ENCODE measurements around the gene NRDC. TPM values are rescaled to one million over a fixed set of nuclear protein-coding genes. Genes with fewer than 3 reads are reported as not detected.

NRDC gene
- total and polyA plus RNA-seq, 7 donors = 132 to 385 (median 268) TPM

DNA sequence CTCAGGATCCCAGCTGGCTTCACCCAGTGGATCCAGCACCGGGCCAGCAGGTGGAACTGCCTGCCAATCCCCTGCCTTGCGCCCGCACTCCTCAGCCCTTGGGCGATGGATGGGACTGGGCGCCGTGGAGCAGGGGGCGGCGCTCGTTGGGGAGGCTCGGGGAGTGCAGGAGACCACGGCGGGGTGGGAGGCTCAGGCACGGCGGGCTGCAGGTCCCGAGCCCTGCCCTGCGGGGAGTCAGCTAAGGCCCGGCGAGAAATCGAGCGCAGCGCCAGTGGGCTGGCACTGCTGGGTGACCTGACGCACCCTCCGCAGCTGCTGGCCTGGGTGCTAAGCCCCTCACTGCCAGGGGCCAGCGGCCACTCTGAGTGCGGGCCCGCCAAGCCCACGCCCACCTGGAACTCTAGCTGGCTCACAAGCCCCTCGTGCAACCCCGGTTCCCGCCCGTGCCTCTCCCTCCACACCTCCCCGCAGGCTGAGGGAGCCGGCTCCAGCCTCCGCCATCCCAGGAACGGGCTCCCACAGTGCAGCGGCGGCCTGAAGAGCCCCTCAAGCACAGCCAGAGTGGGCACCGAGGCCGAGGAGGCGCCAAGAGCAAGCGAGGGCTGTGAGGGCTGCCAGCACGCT lies 31.1 kb downstream of the NRDC start:
- DNase-seq = no peak
- H3K27me3 ChIP-seq (ENCODE audit: insufficient read depth in 3 of 3, low read length in 2 of 3) = no peaks in the 10 kb centered on the region

DNA sequence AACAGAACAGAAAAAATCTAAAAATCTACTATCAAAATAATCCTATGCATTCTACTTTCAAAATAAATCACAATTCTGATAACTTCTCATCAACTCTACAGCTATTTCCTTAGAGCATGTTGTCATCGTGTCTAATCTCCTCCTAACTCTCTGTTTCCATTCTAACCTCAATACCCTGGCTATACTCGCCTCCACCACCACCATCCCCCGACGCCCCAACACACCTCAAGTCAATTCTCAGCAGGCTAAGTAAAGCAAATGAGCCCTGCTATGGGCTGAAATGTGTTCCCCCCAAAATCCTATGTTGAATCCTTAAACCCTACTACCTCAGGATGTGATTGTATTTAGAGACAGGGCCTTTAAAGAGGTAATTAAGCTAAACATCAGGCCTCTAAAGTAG lies 34.6 kb downstream of the NRDC start:
- H3K4me3 ChIP-seq = no peak overlapping the region
- ATAC-seq (peak in 1 of 4 donors; percentile 30), DNase-seq (no peak)
- no peak overlapping the region for H3K27ac ChIP-seq
- TF ChIP-seq, protein P1, sequence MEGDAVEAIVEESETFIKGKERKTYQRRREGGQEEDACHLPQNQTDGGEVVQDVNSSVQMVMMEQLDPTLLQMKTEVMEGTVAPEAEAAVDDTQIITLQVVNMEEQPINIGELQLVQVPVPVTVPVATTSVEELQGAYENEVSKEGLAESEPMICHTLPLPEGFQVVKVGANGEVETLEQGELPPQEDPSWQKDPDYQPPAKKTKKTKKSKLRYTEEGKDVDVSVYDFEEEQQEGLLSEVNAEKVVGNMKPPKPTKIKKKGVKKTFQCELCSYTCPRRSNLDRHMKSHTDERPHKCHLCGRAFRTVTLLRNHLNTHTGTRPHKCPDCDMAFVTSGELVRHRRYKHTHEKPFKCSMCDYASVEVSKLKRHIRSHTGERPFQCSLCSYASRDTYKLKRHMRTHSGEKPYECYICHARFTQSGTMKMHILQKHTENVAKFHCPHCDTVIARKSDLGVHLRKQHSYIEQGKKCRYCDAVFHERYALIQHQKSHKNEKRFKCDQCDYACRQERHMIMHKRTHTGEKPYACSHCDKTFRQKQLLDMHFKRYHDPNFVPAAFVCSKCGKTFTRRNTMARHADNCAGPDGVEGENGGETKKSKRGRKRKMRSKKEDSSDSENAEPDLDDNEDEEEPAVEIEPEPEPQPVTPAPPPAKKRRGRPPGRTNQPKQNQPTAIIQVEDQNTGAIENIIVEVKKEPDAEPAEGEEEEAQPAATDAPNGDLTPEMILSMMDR (IDR thresholded peaks at IDR 0.05) = no peak
- H3K27me3 ChIP-seq (ENCODE audit: insufficient read depth in 3 of 3, low read length in 2 of 3) = no peaks in the 10 kb centered on the region
- H3K36me3 ChIP-seq (ENCODE audit: insufficient read depth in 1 of 2, low read depth in 1 of 2) = peaks cover 0 to 14% of the 10 kb centered on the region in 2 donors
- no peaks in the 10 kb centered on the region for H3K4me1 ChIP-seq
- no peaks in the 10 kb centered on the region for H3K9me3 ChIP-seq
- WGBS, 3 donors = 81 to 87% (median 82%) methylated on average over 4 of the region's 4 CpGs
- intact Hi-C loops (cut with DNase I) = no loop called here

More for the DNA sequence above, 31.1 kb downstream of the NRDC start:
- Histone ChIP-seq H3K4me3 (no peak overlapping the region), H3K27ac (no peak overlapping the region), H3K9me3 (no peaks in the 10 kb centered on the region), H3K36me3 (ENCODE audit: insufficient read depth in 1 of 2, low read depth in 1 of 2) (no peaks in the 10 kb centered on the region), H3K4me1 (peaks cover 23% of the 10 kb centered on the region)
- TF ChIP-seq, protein P1 (IDR thresholded peaks at IDR 0.05) = no peak
- 97 to 99% (median 98%) methylated on average over 36 to 42 of the region's 42 CpGs for WGBS, 3 donors
- intact Hi-C loops (cut with DNase I) = no loop called here
- ATAC-seq = no peak

DNA sequence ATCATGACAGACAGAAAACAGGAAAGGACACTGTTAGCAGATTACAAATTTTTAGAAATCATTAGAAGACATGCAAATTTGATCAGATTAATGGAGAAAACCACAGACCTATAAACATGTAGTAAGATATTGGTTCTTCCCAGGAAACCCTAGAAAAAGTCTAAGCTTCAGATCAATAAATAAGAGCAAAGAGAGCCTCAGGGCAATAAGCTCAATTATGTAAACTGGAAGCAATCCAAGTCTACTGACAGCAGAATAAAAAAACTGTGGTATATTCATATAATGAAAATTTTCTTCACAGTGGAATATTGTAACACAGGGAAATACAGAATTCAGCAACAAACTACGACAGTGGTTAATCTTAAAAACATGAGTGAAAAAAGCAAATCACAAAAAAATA lies 36.3 kb downstream of the NRDC start:
- no peak for DNase-seq
- intact Hi-C loops (cut with DNase I) = no loop called here
- Histone ChIP-seq H3K27ac (no peak overlapping the region), H3K27me3 (ENCODE audit: insufficient read depth in 3 of 3, low read length in 2 of 3) (no peaks in the 10 kb centered on the region), H3K36me3 (ENCODE audit: insufficient read depth in 1 of 2, low read depth in 1 of 2) (peaks cover 0 to 31% of the 10 kb centered on the region in 2 donors), H3K4me1 (no peaks in the 10 kb centered on the region), H3K4me3 (no peak overlapping the region), H3K9me3 (no peaks in the 10 kb centered on the region)
- 97 to 100% (median 100%) methylated on average over 1 of the region's 1 CpG for WGBS, 3 donors
- no peak for ATAC-seq
- TF ChIP-seq, protein P1 (IDR thresholded peaks at IDR 0.05) = no peak

DNA sequence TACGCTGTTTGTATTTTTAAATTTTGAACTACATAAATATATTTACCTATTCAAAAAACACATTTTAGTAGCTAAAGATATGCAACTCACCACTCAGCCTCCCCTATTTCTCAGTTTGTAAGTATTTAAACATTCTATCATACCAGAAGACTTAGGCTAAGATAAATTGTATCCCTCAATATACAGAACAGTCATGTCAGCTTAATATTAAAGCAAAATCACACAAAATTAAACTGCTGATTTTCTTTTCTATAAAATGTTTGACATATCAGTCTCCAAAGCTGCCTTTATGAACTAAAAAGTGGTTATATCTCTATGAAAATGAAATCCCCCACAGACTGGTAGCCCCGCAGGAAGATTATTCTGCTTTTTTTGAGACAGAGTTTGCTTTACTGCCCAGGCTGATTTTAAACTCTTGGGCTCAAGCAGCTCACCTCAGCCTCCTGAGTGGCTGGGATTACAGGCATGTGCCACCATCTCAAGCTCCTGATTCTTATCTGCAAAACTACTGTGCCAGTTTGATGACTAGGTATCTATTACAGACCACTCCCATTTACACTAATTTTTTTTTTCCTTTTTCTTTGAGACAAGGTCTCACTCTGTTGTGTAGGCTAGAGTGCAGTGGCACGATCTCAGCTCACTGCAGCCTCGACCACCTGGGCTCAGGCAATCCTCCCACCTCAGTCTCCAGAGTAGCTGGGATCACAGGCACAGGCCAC lies 37.6 kb downstream of the NRDC start:
- Histone ChIP-seq H3K4me3 (no peak overlapping the region), H3K4me1 (no peaks in the 10 kb centered on the region), H3K36me3 (ENCODE audit: insufficient read depth in 1 of 2, low read depth in 1 of 2) (peaks cover 4 to 43% of the 10 kb centered on the region in 2 donors), H3K9me3 (no peaks in the 10 kb centered on the region), H3K27ac (no peak overlapping the region), H3K27me3 (ENCODE audit: insufficient read depth in 3 of 3, low read length in 2 of 3) (no peaks in the 10 kb centered on the region)
- DNase-seq = no peak
- no peak for ATAC-seq
- 94 to 97% (median 97%) methylated on average over 4 of the region's 4 CpGs for WGBS, 3 donors
- intact Hi-C loops (cut with DNase I) = no loop called here
- TF ChIP-seq, protein P1 (IDR thresholded peaks at IDR 0.05) = no peak
